ENCODE measurements around the gene KIRREL2. TPM values are rescaled to one million over a fixed set of nuclear protein-coding genes. Genes with fewer than 3 reads are reported as not detected.
A peak's percentile ranks its signal among the peaks of the same experiment; 100 is the strongest.

The KIRREL2 gene
- total and polyA plus RNA-seq, 2 experiments from 2014 or later = 3.2 to 3.5 TPM

- Histone ChIP-seq H3K36me3 (no peaks in the 10 kb centered on the region), H3K4me3 (no peak overlapping the region), H3K27ac (no peak overlapping the region), H3K9me3 (ENCODE audit: low read depth) (no peaks in the 10 kb centered on the region), H3K27me3 (peaks cover 47% of the 10 kb centered on the region), H3K4me1 (ENCODE audit: low read depth) (peaks cover under 1% of the 10 kb centered on the region)
- DNase-seq (ENCODE audit: low read depth in 1 of 2, low spot score in 1 of 2) = peak; percentile 32 to 88
- no peak for TF ChIP-seq CTCF (IDR thresholded peaks at IDR 0.05; ENCODE audit: low read depth, low read length)
Measured at GRCh38 chr19:35860818-35861639, 4.3 kb downstream of the KIRREL2 start.

- no peak for DNase-seq (ENCODE audit: low read depth in 1 of 2, low spot score in 1 of 2)
Measured at GRCh38 chr19:35861640-35862160, 5.0 kb downstream of the KIRREL2 start.

GRCh38 chr19:35862528-35862927 lies 5.8 kb downstream of the KIRREL2 start:
- H3K4me3 ChIP-seq = no peak overlapping the region
- H3K36me3 ChIP-seq = no peaks in the 10 kb centered on the region
- no peaks in the 10 kb centered on the region for H3K9me3 ChIP-seq (ENCODE audit: low read depth)
- peaks cover 37% of the 10 kb centered on the region for H3K27me3 ChIP-seq
- H3K4me1 ChIP-seq (ENCODE audit: low read depth) = no peaks in the 10 kb centered on the region
- TF ChIP-seq CTCF (IDR thresholded peaks at IDR 0.05; ENCODE audit: low read depth, low read length) = no peak
- no peak overlapping the region for H3K27ac ChIP-seq
- DNase-seq (ENCODE audit: low read depth in 1 of 2, low spot score in 1 of 2) = no peak

More at GRCh38 chr19:35861640-35862160, 5.0 kb downstream of the KIRREL2 start:
- TF ChIP-seq CTCF (IDR thresholded peaks at IDR 0.05; ENCODE audit: low read depth, low read length) = no peak
- Histone ChIP-seq H3K27ac (no peak overlapping the region), H3K4me1 (ENCODE audit: low read depth) (no peaks in the 10 kb centered on the region), H3K4me3 (no peak overlapping the region), H3K27me3 (peaks cover 45% of the 10 kb centered on the region), H3K9me3 (ENCODE audit: low read depth) (no peaks in the 10 kb centered on the region), H3K36me3 (no peaks in the 10 kb centered on the region)

- H3K9me3 ChIP-seq (ENCODE audit: low read depth) = no peaks in the 10 kb centered on the region
- H3K36me3 ChIP-seq = no peaks in the 10 kb centered on the region
- DNase-seq (ENCODE audit: low read depth in 1 of 2, low spot score in 1 of 2) = no peak
- peaks cover 34% of the 10 kb centered on the region for H3K27me3 ChIP-seq
- no peak overlapping the region for H3K27ac ChIP-seq
- H3K4me3 ChIP-seq = no peak overlapping the region
- TF ChIP-seq CTCF (IDR thresholded peaks at IDR 0.05; ENCODE audit: low read depth, low read length) = no peak
- H3K4me1 ChIP-seq (ENCODE audit: low read depth) = no peaks in the 10 kb centered on the region
Measured at GRCh38 chr19:35863018-35863417, 6.3 kb downstream of the KIRREL2 start.

- H3K4me3 ChIP-seq = peak within 1 kb of the TSS; percentile 45
- no peaks in the 10 kb centered on the region for H3K36me3 ChIP-seq
- H3K4me1 ChIP-seq (ENCODE audit: low read depth) = no peaks in the 10 kb centered on the region
- H3K27me3 ChIP-seq = no peaks in the 10 kb centered on the region
- no peak within 1 kb of the TSS for H3K27ac ChIP-seq
- no peak for TF ChIP-seq CTCF (IDR thresholded peaks at IDR 0.05; ENCODE audit: low read depth, low read length)
- H3K9me3 ChIP-seq (ENCODE audit: low read depth) = no peaks in the 10 kb centered on the region
- peak; percentile 49 to 84 for DNase-seq (ENCODE audit: low read depth in 1 of 2, low spot score in 1 of 2)
Measured at GRCh38 chr19:35868172-35868822, 11.6 kb downstream of the KIRREL2 start, which contains the start of gene APLP1. APLP1 (plus strand) TSS chr19:35868574; CDS start chr19:35868637, 63 bp downstream.

All from cardiac muscle cell (in vitro differentiated cells and primary cell).